T1000 (cell line): ENCODE measurements around the gene HACD2.

Experiments used
- DNase-seq: peaks from one replicate; lab custom pipeline; 2025; ENCODE audit warnings: mixed read lengths; lab: John Stamatoyannopoulos, UW

Gene HACD2, protein sequence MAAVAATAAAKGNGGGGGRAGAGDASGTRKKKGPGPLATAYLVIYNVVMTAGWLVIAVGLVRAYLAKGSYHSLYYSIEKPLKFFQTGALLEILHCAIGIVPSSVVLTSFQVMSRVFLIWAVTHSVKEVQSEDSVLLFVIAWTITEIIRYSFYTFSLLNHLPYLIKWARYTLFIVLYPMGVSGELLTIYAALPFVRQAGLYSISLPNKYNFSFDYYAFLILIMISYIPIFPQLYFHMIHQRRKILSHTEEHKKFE

GRCh38 chr3:123584988-123585937 is at the start of gene HACD2:
TSS of gene HACD2 (minus strand) at chr3:123585053. CDS start at chr3:123585027, 26 bp downstream.
- peak; percentile 94 for DNase-seq

DNA sequence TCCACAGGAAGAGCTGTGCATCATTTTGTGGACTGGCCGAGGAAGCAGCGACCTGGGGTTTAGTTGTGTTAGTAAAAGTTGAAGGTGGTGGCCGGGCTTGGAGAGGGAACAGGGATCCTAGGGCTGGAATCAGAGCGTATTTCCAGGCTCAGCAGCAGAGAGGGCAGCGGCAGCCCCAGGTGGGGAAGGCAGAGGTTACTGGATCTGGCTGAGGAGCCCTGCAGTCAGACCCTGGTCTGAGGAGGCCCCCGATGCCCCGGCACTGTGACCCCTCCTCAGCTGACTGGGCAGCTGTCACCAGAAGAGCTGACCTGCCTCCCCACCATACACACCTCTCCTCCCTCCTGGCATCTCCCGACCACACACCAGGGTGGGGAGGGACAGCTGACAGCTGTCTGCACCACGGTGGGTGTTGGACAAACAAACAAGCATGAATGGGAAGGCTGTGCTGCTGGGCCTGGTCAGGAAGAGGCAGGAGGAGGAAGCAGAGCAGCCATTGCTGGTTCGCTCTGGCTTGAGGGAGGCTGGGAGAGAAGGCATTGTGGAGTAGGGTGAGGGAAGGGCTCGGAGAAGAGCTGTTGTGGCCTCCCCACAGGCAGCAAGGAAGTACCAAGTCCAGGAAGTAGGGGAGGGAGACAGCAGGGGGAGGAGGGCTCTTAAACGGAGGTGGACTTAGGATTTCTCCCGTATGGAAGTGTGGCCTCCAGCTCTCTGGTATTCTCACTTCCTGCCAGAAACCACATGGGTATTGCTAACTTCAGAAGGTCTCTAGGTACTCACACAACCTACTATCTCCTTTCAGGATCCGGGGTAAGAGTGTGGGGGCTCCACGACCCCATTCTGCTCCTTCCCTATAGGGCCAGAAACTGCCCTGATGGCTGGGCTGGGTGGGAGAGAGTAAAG is 49.5 kb upstream of the HACD2 start:
- DNase-seq, result no peak

DNA sequence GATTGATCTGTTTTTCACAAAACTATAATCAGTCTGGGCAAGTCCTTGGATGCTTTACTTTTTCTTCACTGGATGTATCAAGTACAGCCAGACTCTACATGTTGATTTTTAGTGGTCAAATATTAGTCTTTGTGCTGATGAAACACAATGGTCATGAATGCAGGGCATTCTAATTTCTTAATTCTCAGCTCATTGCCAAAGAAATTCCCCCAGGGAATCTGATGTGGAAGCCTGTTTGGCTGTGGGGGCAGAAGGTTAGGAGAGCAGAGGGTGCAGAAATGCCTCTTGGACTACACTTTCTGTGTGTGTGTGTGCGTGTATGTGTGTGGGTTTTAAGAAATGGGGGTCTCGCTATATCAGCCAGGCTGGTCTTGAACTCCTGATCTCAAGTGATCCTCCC is 48.7 kb upstream of the HACD2 start:
- no peak for DNase-seq

GRCh38 chr3:123632161-123632655 is 47.4 kb upstream of the HACD2 start:
- DNase-seq, result no peak

DNA sequence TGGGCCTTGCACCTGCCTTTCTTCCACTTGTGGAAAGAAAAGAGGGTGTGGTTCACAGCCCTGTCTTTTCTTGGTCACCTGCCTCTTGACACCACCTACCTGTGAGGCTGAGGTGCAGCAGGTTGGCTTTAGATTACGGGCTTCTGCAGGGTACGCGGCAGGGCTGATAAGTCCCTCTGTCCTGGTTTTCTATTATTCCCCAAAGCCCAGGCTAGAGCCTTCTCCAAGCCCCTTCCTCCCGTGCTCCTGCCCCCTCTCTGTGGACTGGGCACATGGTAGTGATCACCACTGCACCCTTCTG is 44.8 kb upstream of the HACD2 start:
- no peak for DNase-seq

DNA sequence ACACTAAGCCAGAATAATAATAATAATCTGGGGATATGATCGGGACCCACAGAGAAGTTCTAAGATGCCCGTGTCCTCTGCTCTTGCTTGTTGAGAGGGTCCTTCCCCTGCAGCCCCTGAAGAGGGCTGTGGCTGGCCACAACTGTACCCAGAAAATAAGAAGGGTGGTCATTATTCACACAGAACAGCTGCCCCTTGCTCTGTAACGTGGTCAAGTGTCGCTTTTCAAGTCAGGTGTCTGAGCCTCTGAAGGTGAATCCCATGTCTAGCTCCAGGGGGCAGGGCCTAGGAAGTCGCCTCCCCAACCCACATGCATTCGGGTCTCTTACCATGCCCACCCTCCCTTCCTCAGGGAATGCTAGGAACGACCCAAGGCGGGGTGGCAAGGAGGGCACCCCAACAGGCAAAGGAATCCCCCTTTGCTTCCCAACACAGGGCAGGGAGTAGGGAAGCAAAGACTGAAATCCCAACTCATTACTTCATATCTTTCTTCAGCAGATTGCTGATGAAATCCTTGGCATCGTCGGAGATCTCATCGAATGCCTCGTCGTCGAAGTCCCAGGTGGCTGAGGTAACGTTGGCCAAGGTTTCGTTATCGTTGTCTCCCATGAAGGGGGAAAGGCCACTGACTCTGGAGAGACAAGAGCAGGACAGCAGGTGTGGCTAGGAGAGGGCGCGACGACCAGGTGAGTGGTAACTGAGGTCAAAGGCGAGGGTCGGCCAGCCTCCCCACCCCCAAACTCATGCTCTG is 44.3 kb upstream of the HACD2 start:
- DNase-seq, result no peak

DNA sequence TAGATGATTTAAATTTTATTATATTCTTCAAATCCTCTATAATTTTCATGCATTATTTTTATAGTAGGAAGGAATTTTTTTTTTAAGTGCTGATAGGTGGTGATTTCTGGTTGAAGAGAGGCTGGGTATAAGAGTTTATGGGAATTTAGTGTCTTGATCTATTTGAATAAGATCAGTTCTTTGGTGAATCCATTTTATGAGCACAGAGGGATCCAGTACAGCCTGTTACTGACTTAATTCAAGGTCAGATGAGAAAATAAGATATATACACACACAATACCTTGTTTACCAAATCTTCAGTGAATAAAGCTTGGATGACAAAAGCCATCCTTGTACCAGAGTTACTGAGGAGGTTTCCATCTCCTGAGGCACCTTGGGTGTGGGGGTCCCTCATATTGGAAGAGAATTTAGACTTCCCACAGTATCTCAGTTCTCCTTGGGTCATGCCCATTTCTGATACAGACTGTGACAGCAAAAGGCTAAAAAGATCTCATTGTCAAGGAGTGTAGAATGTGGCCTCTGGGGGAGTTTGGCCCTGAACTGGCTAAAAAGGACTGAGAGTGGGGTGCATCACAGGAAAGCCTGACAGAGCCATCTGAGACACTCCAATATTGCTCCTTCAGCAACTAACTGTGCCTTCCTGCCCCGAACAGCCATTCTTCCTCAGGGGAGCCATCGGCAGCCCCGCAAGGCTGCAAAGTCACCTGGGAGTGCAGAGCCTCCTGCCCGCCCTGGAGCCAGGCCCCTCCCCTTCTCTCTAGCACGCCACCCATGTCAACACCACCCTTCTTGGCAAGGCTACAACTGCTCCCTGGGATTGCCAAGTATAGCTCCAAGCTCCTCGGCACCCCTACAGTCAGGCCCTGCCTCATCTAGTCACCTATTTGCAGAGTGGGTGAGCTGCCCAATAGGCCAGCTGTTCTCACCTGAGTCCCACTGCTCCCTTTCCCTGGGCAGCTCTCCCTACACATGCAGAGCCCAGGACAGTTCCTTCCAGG is 43.1 kb upstream of the HACD2 start:
- DNase-seq, result no peak

DNA sequence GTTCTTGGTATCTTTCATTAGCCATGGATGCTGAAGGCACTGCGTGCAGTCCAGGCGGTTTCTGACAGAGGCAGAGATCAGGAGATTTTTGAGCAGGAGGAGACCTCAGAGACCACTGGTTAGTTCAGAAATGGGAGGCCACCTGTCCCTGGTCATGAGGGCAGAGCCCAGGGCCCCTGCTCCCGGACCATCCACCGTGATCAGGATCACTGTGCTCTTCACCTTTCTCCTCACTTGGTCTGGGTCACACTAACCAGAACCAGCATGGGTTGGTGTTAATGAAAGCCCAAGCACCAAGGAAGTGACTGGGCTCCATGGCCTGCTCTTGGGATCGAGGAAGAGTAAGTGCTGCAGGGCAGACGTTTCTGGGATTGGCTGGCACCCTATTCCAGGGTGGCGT is 42.0 kb upstream of the HACD2 start:
- no peak for DNase-seq

- no peak for DNase-seq
These were observed 39.4 kb upstream of the HACD2 start for GRCh38 chr3:123624302-123624701.

DNA sequence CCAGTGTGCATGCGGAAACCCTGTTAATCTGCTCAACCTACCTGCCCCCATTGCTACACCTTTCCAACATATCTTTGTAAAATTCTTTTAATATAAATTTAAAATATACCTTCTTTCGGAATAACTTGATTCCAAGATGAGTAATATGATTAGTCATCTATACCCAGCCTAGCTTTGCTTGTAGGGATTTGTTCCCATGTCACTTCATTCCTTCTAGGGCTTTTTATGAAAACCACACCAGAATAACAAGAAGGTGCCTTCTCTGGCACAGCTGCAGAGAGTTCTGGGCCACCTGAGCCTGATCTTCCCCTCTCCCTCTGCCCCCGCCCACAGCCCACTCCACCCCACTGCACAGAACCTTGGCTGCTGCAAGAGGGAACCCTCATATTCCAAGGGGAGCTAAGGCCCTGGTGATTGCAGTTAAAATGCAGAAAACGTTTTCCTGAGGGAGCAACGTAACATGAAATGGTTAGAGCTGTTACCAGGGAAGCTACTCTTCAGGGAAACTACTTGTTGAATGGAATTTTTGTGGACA is 38.6 kb upstream of the HACD2 start:
- DNase-seq, result no peak

DNA sequence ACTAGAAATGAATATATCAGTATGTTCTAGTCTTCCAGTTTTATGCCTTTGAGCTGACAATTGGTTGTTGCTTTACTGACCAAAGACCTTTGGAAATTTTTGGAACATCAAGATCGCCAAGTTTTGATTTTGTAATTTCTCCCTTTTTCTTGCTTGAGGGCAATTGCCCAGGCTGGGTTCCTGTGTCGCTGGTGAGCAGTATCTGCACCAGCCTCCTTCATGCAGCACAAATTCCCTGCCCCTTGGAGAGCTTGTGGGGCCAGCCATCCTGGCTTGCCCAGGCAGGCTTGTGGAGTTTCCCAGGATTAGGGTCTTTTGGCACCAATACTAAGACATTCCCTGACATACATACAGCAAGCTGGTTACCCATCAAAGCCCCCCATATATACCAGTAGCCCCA is 37.9 kb upstream of the HACD2 start:
- no peak for DNase-seq

- no peak for DNase-seq
These were observed 37.0 kb upstream of the HACD2 start for GRCh38 chr3:123621850-123622189.

DNA sequence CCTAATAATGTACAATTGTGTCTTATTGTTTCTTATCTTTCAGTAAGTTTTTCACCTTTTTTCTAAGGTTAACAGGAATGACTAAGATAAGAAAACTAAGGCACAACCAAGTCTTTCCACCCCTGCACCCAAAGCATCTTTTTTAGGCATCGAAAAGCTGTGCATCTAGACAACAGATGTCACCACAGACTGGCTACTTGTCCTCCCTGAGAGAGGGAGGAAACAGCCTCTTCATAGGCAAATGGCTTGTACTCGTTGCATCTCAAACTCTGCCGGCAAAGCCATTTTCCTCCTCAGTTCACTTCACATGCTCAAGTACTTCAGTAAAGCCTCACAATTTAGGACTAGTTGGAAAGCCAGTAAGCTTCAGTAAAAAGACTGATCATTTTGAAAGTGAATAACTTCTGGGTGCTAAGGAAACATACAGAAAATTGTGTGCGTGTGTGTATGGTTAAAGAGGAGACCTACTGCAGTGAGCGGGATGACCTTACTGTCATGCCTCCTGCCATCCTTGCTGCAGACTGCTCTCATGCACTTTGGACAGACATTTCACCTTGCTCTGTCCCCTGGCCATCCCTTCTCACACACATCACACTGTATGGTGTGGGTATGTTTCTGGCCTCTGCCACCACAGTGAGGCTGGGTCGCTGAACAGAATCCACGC is 36.5 kb upstream of the HACD2 start:
- no peak for DNase-seq

DNA sequence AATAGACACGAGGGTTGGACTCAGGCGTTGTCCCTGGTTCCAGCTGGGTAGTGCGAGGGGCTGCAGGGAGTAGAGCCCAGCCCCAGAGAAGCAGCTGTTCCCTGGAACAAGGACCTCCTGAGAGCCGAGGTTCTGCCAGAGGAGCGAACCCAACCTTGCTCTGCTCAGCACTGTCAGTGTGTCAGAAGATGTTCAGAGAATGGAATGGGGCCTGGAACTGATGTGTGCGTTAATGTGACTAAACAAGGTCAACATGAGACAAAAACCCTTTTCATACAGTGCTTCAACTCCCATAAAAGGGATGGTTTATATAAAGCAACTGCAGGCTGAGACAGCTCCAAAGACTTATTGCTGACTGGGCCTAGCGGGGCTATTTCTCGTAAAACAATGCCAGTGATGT is 35.5 kb upstream of the HACD2 start:
- DNase-seq, result no peak

- DNase-seq, result peak; percentile 8
These were observed 34.1 kb upstream of the HACD2 start for GRCh38 chr3:123618768-123619484.

DNA sequence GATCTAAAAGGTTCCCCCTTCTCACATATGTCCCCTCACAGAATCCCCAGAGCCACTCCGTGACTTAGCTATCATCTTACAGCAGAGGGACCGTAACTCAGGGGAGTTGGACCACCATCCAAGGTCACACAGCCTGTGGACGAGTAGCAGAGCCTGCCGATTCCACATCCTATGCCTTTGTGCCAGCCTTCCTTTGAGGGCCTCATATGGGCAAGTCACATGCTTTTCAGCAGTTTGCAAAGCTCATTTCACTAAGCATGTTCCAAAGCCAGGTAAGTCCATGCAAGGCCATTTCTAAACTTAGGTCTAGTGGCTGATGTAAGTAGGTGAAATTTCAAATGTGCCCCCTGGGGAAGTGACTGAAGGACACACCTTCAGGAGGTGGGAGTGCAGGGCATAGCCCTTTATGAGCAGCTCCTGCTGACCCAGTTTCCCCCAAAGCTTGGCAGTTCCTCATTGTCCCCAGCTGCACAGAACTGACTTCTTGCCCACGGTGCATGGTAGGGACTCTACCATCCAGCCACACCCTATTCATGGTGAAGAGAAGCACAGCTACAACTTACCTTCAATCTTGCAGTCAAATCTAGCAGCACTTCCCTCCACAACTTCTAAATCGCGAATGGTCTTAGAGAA is 33.3 kb upstream of the HACD2 start:
- DNase-seq, result no peak

GRCh38 chr3:123616593-123616992 is 31.7 kb upstream of the HACD2 start:
- DNase-seq, result no peak

- DNase-seq, result no peak
These were observed 28.7 kb upstream of the HACD2 start for GRCh38 chr3:123613543-123613942.
